Activated CD4-positive, CD25-positive, alpha-beta regulatory T cell treated with anti-CD3 and anti-CD28 coated beads, Interleukin-2, amount 50 U/mL, for 16 hours (primary cell): ENCODE measurements around the gene SCGB1C2.
"Not testable (repeated sequence)": the region's sequence is repeated elsewhere in the genome, so short reads cannot be mapped to it uniquely, and the experiment has no call there.

Experiments used
- DNase-seq: peaks from one replicate; pipeline ENCODE4 v3.0.0-alpha.2; 2020; ENCODE audit warnings: low read depth, low spot score

SCGB1C2 gene

DNA sequence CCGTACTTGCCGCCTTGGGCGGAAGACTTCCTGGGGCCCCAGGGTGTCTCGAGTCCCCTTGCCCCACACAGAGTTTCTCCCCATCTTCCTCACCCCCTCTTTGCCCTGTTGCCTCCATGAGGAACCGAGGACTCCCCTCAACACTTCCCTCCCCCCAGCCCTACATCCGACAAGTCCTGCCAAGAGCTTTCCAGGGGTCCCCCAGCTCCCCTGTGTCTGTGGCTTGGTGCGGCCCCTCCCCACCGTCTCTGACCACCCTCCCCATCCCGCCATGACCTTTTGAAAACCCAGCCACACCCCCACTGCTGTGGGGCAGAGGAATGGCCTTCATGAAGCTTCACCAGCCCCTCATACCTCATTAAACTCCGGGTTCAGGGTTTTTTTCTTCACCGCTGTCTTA, 11.4 kb downstream of the SCGB1C2 start:
- no peak for DNase-seq

DNA sequence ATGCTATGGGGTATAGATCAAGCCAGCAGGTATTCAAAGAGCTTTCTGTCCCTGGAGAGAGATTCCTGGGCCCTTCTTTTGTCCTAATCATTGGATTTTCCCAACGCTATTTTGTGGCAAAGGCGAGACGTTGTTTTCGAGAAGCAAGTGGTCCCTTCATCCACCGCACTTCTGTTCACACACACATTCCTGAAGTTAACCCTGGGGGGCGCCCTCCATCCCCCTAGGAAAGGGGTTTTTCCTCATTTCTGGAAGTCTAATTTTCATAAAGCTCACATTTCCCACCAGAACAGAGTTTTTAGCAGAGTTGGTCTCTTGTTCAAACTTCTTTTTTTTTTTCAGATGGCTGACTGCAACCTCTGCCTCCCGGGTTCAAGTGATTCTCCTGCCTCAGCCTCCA, 11.9 kb downstream of the SCGB1C2 start:
- DNase-seq = no peak

DNA sequence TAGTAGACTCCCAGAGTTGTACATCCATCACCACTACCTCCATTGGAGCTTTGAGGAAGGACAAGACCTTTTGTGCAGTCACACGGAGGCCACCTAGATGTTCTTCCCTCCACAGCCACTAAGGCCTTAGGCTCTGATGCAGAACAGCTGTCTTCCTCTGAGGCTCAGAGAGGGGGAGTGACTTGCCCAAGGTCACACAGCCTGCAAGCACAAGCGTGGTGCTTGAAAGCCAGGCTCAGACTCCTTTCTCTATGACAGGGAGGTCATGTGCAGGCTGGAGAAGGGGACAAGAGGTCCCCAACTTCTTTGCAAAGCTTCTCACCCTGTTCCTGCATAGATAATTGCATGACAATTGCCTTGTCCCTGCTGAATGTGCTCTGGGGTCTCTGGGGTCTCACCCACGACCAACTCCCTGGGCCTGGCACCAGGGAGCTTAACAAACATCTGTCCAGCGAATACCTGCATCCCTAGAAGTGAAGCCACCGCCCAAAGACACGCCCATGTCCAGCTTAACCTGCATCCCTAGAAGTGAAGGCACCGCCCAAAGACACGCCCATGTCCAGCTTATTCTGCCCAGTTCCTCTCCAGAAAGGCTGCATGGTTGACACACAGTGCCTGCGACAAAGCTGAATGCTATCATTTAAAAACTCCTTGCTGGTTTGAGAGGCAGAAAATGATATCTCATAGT, 12.7 kb downstream of the SCGB1C2 start:
- DNase-seq = no peak

DNA sequence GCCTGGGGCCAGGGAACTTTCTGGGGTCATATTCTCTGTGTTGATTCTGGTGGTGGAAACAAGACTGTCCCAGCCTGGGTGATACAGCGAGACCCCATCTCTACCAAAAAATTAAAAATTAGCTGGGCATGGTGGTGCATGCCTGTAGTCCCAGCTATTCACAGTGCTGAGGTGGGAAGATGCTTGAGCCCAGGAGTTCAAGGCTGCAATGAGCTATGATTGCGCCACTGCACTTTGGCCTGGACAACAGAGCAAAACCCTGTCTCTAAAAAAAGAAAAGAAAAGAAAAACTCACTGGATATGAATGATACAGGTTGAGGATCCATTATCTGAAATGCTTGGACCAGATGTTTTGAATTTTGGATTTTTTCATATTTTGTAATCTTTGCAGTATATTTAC, 13.6 kb downstream of the SCGB1C2 start:
- no peak for DNase-seq

DNA sequence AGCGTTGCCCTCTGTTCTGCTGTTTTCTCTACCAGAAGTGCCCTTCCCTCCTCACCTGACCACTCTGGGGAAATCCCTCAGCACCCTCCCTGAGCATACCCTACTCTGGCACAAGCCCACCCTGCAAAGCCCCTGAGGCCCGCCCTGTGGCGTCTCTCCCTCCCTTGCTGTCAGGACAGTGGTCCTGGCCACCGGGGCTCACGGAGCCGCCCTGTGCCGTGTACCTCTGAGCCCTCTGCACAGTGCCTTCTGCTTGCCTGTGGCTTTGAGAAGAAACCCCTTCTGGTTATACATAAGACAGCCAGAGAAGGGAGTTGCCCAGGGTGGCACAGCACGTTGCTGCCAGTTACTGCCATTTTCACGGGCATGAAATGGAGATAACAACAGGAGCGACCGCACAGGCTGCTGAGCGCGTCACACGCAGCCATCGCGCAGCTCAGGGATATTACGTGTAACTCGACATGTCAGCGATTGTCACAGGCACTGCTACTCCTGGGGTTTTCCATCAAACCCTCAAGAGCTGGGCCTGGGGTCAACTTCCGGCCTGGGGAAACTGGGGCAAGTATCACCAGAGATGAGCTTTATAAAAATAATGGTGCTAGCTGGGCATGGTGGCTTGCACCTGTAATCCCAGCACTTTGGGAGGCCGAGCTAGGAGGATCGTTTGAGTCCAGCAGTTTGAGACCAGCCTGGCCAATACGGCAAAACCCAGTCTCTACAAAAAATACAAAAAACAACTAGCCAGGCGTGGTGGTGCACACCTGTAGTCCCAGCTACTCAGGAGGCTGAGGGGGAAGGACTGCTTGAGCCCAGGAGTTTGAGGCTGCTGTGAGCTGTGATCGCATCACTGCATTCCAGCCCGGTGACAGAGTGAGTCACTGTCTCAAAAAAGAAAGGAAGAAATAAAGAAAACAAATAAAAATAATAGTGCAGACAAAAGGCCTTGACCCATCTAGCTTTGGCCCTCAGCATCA, 14.8 kb downstream of the SCGB1C2 start:
- DNase-seq = no peak

DNA sequence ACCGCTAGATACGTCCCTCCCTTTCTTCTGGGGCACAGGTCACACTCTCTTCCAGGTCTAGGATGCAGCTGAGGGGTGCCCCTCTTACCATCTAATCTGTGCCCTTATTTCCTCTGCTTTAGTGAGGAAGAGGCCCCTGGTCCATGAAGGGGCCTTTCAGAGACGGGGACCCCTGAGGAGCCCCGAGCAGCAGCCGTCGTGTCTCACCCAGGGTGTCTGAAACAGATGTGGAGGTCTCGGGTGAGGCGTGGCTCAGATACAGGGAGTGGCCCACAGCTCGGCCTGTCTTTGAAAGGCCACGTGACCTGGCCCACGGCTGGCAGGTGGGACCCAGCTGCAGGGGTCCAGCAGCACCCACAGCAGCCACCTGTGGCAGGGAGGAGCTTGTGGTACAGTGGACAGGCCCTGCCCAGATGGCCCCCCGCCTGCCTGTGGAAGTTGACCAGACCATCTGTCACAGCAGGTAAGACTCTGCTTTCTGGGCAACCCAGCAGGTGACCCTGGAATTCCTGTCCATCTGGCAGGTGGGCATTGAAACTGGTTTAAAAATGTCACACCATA, 15.6 kb downstream of the SCGB1C2 start:
- DNase-seq = no peak

DNA sequence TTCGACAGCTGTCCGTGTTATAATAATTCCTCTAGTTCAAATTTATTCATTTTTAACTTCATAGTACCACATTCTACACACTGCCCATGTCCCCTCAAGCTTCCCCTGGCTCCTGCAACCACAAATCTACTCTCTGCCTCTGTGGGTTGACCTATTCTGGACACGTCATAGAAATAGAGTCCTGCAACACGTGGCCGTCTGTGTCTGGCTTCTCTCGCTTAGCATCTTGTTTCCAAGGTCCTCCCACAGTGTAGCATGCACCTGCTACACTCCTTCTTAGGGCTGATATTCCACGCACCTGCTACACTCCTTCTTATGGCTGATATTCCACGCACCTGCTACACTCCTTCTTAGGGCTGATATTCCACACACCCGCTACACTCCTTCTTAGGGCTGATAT, 16.5 kb downstream of the SCGB1C2 start:
- DNase-seq = no peak

DNA sequence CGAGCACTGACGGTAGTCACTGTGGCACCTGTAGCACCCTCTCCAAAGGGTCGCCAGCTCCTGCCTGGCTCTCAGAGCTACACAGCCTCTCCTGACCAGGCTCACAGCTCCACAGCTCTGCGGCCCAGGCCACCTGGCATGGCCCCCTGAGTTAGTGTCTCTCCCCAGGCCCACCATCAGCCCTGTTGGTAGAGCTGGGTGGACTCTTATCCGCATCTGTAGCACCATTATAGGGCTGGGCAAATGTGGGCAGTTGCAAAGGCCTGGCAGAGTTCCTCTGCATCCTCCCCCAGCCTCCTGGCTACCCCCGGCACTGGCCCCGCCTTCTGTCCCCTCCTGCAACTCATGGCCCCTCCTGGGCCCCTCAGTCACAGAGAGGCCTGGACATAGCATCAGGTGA, 18.2 kb downstream of the SCGB1C2 start:
- DNase-seq = no peak

DNA sequence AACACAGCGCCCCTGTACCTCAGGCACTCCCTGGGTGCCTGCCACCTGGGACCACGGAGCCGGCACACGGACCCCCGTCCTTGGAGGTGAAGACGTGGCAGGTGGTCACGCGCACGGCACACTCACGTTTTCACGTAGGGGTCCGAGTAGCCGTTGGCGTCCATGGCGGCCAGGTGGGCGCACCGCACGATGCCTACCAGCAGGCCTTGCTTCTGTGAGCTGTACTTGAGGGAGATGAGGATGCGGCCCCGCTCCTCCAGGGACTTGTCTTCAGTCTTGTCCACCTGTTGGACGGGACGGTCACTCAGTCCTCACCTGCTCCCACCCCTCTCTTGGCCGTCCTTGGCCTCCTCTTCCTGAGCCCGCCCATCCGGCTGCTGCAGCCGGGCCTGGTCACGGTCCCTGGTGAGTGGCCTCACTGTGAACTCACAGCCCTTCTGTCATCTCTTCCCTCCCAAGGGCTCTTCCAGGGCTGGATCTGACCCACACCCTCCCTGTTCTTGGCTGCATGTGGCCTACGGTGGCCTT, 18.8 kb downstream of the SCGB1C2 start:
- no peak for DNase-seq

DNA sequence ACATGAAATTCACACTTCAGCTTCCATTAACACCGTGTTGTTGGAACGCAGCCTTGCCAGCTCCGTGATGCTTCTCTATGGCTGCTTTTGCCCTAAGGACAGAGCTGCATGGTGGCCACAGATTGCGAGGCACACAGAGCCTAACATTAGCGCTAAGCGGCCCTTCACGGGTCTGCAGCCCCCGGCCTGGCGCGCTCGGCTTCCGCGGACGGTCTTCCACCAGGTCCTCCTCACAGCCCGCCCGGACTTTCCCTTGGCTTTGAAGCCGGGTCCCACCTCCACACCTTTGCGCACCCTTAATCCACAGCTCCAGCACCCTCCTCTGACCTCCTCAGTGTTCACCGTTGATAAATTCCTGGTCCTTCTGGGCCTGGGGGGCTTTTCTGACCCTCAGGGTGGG, 19.6 kb downstream of the SCGB1C2 start:
- DNase-seq = no peak

DNA sequence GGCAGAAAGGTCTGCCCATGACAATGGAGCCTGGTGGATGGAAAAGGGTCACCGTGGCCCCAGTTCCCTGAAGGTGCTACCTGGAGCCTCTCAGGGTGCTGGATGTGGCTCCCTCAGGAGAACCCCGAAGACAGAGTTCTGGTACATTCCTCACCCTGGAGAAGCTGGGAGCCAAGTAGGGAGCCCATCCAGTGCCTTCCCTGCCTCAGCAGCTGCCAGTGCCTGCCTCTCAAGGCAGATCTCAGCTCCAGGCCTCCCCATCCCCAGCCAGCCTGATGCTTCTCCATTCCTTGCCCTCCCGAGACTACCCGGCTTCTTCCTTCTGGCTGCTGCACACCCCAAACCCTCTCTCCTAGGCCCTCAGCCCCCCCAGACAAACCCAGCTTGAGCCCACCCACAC, 20.5 kb downstream of the SCGB1C2 start:
- DNase-seq = no peak

DNA sequence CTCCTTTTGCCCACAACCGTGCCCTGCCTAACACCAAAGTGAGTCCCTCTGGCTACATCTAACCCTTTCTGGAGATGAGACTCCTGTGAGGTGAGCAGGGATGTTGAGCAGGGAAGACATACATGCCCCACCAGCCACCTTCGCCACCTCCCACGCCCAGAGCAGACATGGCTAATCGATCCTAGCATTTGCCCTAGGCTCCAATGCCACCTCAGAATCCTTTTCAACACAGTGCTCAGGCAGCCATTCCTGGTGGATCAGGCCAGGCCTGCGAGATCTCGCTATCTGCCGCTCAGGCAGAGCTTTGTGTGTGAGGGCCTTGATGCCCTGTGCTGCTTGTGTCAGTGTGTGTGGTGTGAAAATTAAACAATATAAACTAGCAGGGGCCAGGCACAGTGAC, 21.0 kb downstream of the SCGB1C2 start:
- no peak for DNase-seq

DNA sequence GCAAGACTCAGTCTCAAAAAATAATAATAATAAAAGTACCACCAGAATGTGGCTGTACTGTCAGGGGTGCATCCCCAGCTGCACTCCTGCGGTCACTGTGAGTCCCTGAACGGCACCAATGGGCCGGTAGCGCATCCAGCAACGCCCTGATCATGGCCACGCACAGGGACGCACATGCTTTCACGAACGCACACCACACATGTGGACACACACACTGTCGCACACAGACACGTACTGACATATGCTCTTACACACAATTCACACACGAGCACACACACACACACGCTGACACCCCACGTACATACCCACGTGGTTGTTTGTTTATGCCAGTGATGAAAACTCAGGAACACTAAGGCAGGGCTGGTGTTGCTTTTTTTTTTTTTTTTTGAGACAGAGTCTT, 22.2 kb downstream of the SCGB1C2 start:
- DNase-seq = no peak

DNA sequence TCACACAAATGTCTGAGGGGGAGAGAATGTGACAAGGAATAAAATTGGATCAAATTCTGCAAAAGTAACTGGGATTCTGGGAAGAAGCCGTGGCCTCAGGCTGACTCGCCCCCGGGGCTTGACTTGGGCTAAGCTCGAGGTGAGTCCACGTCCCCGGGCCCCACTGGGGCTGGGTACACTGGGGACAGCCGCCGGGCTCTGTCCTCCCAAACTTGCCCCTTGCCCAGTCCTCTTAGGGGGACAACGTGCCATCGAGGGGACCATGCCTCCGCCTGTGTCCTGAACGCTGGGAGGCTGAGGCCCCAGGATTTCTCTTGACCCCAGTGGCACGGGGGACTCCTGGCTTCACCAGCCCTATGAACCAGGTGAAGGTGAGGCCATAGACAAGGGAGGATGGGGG, 23.0 kb downstream of the SCGB1C2 start:
- no peak for DNase-seq

DNA sequence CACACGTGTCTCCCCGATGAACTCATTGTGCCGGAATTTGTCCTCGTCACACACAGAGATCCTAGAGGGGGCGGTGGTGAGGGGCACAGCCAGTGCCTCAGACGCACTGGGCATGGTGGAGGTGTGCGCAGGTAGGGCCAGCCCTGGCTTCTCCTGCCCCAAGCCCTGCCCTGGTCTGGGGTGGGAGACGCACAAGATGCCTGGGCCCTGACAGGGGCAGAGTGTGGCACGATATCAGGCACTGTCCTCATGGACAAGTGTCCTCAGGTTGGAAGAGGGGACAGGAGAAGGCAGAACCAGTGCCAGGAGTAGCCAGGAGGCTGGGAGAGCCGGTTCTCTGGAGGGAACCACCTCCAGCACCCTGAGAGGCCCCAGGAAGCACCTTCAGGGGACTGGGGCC, 24.1 kb downstream of the SCGB1C2 start:
- no peak for DNase-seq

DNA sequence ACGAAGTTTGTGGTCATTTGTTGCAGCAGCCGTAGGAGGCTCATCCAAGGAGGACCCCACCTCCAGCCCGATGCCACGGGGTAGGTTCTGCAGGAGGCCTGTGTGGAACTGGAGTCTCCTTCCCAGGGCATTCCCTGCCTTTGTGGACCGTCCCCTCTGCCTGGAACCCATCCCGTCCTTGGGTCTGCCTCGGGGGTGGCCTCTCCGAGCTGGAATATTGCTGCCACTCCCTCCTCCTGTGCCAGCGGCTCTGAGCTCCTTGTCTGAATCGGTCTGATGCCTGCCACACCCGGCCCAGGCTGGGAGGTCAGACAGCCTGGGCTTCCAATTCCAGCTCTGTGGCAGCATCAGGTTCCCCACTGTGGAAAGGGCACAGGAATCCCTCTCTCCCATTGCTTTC, 25.3 kb downstream of the SCGB1C2 start:
- no peak for DNase-seq

DNA sequence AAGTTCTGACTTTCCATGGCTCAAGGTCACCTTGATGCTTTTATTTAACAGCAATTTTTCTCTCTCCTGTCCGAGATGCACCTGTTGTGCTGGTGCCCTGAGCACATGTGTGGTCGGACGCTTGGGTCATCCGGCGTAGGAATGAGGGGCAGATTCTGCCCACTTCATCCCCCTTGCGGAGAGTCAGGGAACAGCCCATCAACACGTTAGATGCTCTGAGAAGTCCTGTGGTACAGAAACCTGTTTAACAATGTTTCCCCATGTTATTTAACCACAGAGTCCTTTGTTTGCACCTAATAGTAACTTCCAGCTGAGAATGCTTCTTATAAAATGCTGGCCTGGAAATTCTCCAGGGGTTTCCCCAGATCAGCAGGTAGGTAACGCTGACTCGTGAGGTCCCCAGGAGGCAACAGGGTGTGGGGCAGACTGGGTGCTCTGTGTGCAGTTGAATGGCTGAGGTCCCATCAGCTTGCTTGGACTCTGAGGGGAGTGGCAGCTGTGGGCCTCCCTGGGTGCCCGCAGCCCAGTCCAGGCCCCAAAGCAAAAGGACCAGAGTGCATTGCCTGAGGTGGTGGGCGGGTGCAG, 26.2 kb downstream of the SCGB1C2 start:
- DNase-seq = no peak

DNA sequence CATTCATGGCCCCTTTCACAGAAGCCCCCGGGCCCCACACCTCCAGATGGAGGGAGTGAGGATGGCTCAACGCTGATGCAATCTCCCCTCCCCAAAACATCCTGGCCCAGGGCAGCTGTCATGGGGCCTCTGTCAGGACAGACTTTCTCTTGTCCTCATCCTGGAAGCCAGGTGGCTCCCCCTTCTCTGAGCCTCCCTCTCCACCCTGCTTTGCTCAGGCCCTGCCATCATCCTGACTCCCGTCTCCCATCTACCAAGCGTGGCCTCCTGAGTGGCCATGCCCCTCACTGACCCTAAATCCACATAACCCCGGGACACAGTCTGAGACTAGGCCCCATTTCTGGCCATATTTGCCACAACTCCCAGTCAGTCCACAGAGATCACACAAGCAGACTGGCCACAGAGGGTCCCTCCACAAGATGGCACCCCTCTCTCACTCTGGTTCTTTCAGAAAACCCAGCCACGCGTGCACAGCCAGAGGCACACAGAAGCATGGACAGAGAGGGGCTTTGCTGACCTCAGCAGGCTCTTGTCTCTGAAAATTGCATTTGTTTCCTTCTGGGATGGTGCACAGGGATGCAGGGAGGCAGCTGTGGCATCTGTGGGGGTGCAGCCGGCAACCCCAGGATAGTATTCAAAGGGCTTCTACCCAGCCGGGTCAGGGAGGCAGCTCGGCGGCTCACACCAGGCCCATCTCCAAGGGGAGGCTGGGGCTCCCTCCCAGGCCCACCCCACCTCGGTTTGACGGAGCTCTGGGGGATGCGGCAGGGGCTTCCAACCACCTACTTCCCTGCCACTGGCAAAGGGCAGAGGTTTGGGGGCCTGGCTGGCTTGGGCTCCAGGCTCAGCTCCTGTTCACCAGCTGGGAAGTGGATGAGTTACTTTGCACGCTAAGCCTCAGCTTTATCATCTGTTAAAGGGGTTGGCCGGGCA, 27.2 kb downstream of the SCGB1C2 start:
- no peak for DNase-seq

DNA sequence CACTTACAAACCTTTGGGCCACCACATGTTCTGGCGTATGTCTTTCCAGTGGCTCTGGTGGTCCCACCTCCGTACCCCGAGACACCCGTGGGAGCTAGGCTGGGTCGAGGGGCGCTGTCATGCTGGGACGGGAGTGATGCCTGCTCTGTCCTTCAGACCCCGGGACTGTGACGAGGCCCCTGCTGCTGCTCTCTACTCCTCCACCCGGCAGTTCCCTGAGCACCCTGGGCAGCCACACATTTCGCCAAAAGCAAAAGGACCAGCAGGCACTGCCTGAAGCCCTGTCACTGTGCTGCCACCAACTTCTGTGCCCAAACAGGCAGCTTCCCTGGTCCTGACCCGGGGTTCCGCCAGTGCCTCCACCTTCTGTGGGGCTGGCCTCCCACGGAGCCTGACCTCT, 28.6 kb downstream of the SCGB1C2 start:
- no peak for DNase-seq

DNA sequence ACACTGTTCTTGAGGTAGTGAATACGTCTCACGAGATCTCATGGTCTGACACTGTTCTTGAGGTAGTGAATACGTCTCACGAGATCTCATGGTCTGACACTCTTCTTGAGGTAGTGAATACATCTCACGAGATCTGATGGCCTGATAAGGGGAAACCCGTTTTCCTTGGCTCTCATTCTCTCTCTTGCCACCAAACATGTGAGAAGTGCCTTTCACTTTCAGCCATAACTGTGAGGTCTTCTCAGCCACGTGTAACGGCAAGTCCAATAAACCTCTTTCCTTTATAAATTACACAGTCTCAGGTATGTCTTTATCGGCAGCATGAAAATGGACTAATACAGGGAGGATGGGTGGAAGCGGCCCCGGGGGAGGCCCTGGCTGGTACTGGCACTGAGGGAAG, 31.2 kb downstream of the SCGB1C2 start:
- DNase-seq = not testable (repeated sequence)

DNA sequence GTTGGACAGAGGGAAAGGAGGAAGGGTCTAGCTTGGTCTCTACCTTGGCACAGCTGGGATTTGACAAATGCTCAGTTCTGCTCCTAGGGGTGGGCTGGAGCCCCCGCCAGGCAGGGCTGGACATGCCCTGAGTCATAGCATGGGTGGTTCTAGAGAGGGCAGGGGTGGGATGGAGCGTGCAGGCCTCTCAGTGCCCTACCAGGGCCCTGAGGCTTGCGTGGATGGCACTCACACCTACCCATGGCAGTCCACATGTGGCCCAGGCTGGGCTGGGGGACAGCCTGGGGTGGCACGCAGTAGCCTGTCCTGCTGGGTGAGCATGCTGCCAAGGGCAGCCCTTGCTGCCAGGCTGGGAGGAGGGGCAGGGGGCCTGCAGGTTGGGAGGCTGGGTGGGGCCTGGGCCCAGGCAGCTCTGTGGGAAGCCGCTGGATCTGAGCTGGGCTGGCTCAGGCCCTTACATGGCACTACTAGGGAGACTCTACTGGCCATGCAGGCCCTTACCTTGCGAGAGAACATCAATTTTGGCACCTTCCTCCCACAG, 32.8 kb downstream of the SCGB1C2 start:
- DNase-seq = no peak
